ENCODE results near the gene MTHFD2.

DNA sequence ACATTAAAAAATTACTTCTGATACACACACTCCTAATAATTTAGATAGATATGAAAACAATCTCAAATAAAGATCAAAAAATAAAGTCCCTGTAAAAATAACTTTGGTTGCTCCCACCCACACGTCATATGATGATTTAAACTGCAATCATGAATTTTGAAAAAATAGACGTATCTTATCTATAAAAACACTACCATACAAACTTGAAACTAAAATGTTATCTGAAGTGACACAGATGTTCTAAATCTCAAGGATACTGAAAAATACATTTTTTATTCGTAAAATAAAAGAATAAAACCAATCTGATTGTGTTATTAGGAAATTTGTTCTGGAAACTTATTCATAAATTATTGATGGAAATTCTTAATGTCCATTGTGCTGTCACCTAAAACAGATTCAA lies 42.6 kb upstream of the MTHFD2 start:
- no peak for TF ChIP-seq EZH2 (IDR thresholded peaks at IDR 0.05; ENCODE audit: borderline replicate concordance, insufficient read depth, low read depth, low read length, poor library complexity, severe bottlenecking)
- TF ChIP-seq CTCF (IDR thresholded peaks at IDR 0.05) = no peak
